Smooth muscle cell (in vitro differentiated cells): ENCODE results near the gene ZNF148. TPM values are rescaled to one million over a fixed set of nuclear protein-coding genes. Genes with fewer than 3 reads are reported as not detected.
"Not testable (repeated sequence)": the region's sequence is repeated elsewhere in the genome, so short reads cannot be mapped to it uniquely, and the experiment has no call there.

Experiments used
- DNase-seq: peaks from one replicate; lab custom pipeline; 2025; ENCODE audit not compliant: unreplicated experiment; lab: John Stamatoyannopoulos, UW
- H2AFZ ChIP-seq: fragments of 200-600 bp; sonication (generic); 2 replicates; pipeline ENCODE4 v1.6.0; 2016; ENCODE audit warnings: antibody characterized with exemption, low read depth, mild to moderate bottlenecking
- H3F3A ChIP-seq: fragments of 200-600 bp; sonication (generic); 2 replicates; pipeline ENCODE4 v1.6.0; 2017; ENCODE audit warnings: antibody characterized with exemption, low read depth
- H3K27ac ChIP-seq: fragments of 200-600 bp; sonication (generic); 2 replicates; pipeline ENCODE4 v1.5.1; 2016; ENCODE audit warnings: low read depth, mild to moderate bottlenecking
- H3K27me3 ChIP-seq: fragments of 200-600 bp; sonication (generic); 2 replicates; pipeline ENCODE4 v1.6.1; 2016; ENCODE audit warnings: low read depth, mild to moderate bottlenecking
- H3K36me3 ChIP-seq: fragments of 200-600 bp; sonication (generic); 2 replicates; pipeline ENCODE4 v1.5.1; 2016; ENCODE audit warnings: low read depth
- H3K4me1 ChIP-seq: fragments of 200-600 bp; sonication (generic); 2 replicates; pipeline ENCODE4 v1.5.1; 2016; ENCODE audit warnings: low read depth
- H3K4me2 ChIP-seq: fragments of 200-600 bp; sonication (generic); 2 replicates; pipeline ENCODE4 v1.6.0; 2016; ENCODE audit warnings: mild to moderate bottlenecking
- H3K4me3 ChIP-seq: fragments of 200-600 bp; sonication (generic); 2 replicates; pipeline ENCODE4 v1.5.1; 2016; ENCODE audit warnings: mild to moderate bottlenecking
- H3K79me2 ChIP-seq: fragments of 200-600 bp; sonication (generic); 2 replicates; pipeline ENCODE4 v1.6.0; 2016; ENCODE audit warnings: low read depth, mild to moderate bottlenecking
- H3K9ac ChIP-seq: fragments of 200-600 bp; sonication (generic); 2 replicates; pipeline ENCODE4 v1.6.0; 2016; ENCODE audit warnings: low read depth
- H3K9me3 ChIP-seq: fragments of 200-600 bp; sonication (generic); replicated peaks from 2 replicates; pipeline ENCODE4 v1.5.1; 2016; ENCODE audit warnings: low read depth
- H4K20me1 ChIP-seq: fragments of 200-600 bp; sonication (generic); 2 replicates; pipeline ENCODE4 v1.6.0; 2016; ENCODE audit warnings: low read depth
- CTCF ChIP-seq: fragments of 200-600 bp; sonication (generic); IDR thresholded peaks from 2 replicates; pipeline ENCODE4 v1.5.1; 2017; ENCODE audit warnings: borderline replicate concordance, mild to moderate bottlenecking, antibody characterized with exemption; ENCODE audit not compliant: insufficient read depth, poor library complexity, severe bottlenecking
- WGBS: methylation state at CpG from one replicate; pipeline ENCODE4 v1.1.7; 2016; ENCODE audit warnings: low lambda C conversion rate; 5-methylcytosine and 5-hydroxymethylcytosine counted together
- polyA plus RNA-seq: library from polyadenylated mRNA; unstranded; fragments of >200 nt; fragmentation: Nextera tagmentation; extraction: Ambion mirVana; gene quantifications from 2 replicates; pipeline ENCODE4 v1.2.1, GENCODE V29; 2016
- total RNA-seq: library from RNA; depleted of rRNA; stranded (reverse); fragments of >200 nt; gene quantifications from 2 replicates; pipeline ENCODE4 v1.2.3, GENCODE V29; 2014

ZNF148 gene
- total and polyA plus RNA-seq, 2 experiments from 2014 or later = 23.6 to 27.7 TPM

- H4K20me1 ChIP-seq = peaks cover 98% of the 10 kb centered on the region
- H3K4me2 ChIP-seq = no peak overlapping the region
- H3K4me1 ChIP-seq = no peaks in the 10 kb centered on the region
- H3K9me3 ChIP-seq = no peaks in the 10 kb centered on the region
- no peaks in the 10 kb centered on the region for H3K27me3 ChIP-seq
- H3K79me2 ChIP-seq = peaks cover 100% of the 10 kb centered on the region
- no peak overlapping the region for H3K27ac ChIP-seq
- no peak overlapping the region for H2AFZ ChIP-seq
- WGBS = 90% methylated on average over 3 of the region's 3 CpGs
- DNase-seq = no peak
- H3K36me3 ChIP-seq = peaks cover 5% of the 10 kb centered on the region
- H3F3A ChIP-seq = no peaks in the 10 kb centered on the region
- no peak overlapping the region for H3K9ac ChIP-seq
- no peak overlapping the region for H3K4me3 ChIP-seq
- no peak for TF ChIP-seq CTCF
Measured at GRCh38 chr3:125349055-125349454, 26.1 kb downstream of the ZNF148 start.

- H3K4me2 ChIP-seq, DNase-seq, H3K9me3 ChIP-seq, H3K27ac ChIP-seq, H3K4me3 ChIP-seq, H2AFZ ChIP-seq, H3K36me3 ChIP-seq, H3K4me1 ChIP-seq, H3K27me3 ChIP-seq, H3K9ac ChIP-seq, H3F3A ChIP-seq: not testable (repeated sequence)
- Histone ChIP-seq H4K20me1 (peaks cover 81% of the 10 kb centered on the region), H3K79me2 (peaks cover 97% of the 10 kb centered on the region)
- 94% methylated on average over 6 of the region's 7 CpGs for WGBS
Measured at GRCh38 chr3:125343367-125343766, 31.8 kb downstream of the ZNF148 start.

- H3K27ac ChIP-seq = no peak overlapping the region
Measured at GRCh38 chr3:125340121-125340520, 35.0 kb downstream of the ZNF148 start.

GRCh38 chr3:125337506-125337905 lies 37.6 kb downstream of the ZNF148 start:
- Histone ChIP-seq H4K20me1 (peaks cover 88% of the 10 kb centered on the region), H3K36me3 (no peaks in the 10 kb centered on the region), H3K4me3 (no peak overlapping the region), H3K4me2 (no peak overlapping the region), H3K79me2 (peaks cover 97% of the 10 kb centered on the region), H3K9me3 (no peaks in the 10 kb centered on the region), H3F3A (no peaks in the 10 kb centered on the region), H3K27ac (no peak overlapping the region), H2AFZ (no peak overlapping the region), H3K27me3 (no peaks in the 10 kb centered on the region), H3K4me1 (peaks cover 10% of the 10 kb centered on the region), H3K9ac (no peak overlapping the region)
- no peak for TF ChIP-seq CTCF
- 94% methylated on average over 2 of the region's 2 CpGs for WGBS
- DNase-seq = no peak

More at GRCh38 chr3:125340121-125340520, 35.0 kb downstream of the ZNF148 start:
- Histone ChIP-seq H3K79me2 (peaks cover 97% of the 10 kb centered on the region), H3K9ac (no peak overlapping the region), H3K27me3 (no peaks in the 10 kb centered on the region), H3K9me3 (no peaks in the 10 kb centered on the region), H3K4me3 (no peak overlapping the region), H4K20me1 (peaks cover 81% of the 10 kb centered on the region), H3K36me3 (no peaks in the 10 kb centered on the region), H3F3A (no peaks in the 10 kb centered on the region), H3K4me1 (peaks cover 7% of the 10 kb centered on the region), H3K4me2 (no peak overlapping the region), H2AFZ (no peak overlapping the region)
- no peak for TF ChIP-seq CTCF
- WGBS = 100% methylated on average over 2 of the region's 2 CpGs
- no peak for DNase-seq
